RWPE2 (cell line): ENCODE results near the gene ADGRB3.

Source experiments
- ATAC-seq: fragments of 200-7000 bp; cut with Tn5 transposase; 3 replicates; pipeline ENCODE4 v1.9.1; 2021; ENCODE audit warnings: low read depth
- DNase-seq: peaks from one replicate; pipeline ENCODE4 v3.0.0-alpha.2; 2020; ENCODE audit warnings: low spot score
- H3K27ac ChIP-seq: fragments of 450-650 bp; 2 replicates; pipeline ENCODE4 v1.5.1; 2017; ENCODE audit warnings: mild to moderate bottlenecking; ENCODE audit not compliant: poor library complexity, severe bottlenecking
- H3K27me3 ChIP-seq: fragments of 250-450 bp; sonication (Bioruptor Pico); 2 replicates; pipeline ENCODE4 v1.5.1; 2021; ENCODE audit warnings: mild to moderate bottlenecking, moderate library complexity; ENCODE audit not compliant: insufficient read depth, poor library complexity, severe bottlenecking
- H3K36me3 ChIP-seq: fragments of 250-450 bp; sonication (Bioruptor Pico); 2 replicates; pipeline ENCODE4 v1.5.1; 2020; ENCODE audit warnings: low read depth, mild to moderate bottlenecking, moderate library complexity
- H3K4me1 ChIP-seq: fragments of 250-450 bp; sonication (Bioruptor Pico); 2 replicates; pipeline ENCODE4 v1.5.1; 2021; ENCODE audit warnings: mild to moderate bottlenecking, moderate library complexity; ENCODE audit not compliant: insufficient read depth, poor library complexity, severe bottlenecking
- H3K4me3 ChIP-seq: fragments of 250-450 bp; sonication (Bioruptor Pico); 2 replicates; pipeline ENCODE4 v1.5.1; 2021; ENCODE audit warnings: mild to moderate bottlenecking, moderate library complexity; ENCODE audit not compliant: severe bottlenecking
- H3K9me3 ChIP-seq: fragments of 250-450 bp; sonication (Bioruptor Pico); 2 replicates; pipeline ENCODE4 v1.5.1; 2021; ENCODE audit warnings: mild to moderate bottlenecking, moderate library complexity; ENCODE audit not compliant: severe bottlenecking
- TF ChIP-seq, protein P1 (sequence below): fragments of 450-650 bp; IDR thresholded peaks from one replicate; pipeline ENCODE4 v1.5.1; 2017; ENCODE audit warnings: mild to moderate bottlenecking, moderate library complexity; ENCODE audit not compliant: poor library complexity, severe bottlenecking

ADGRB3 gene

GRCh38 chr6:68758559-68758958, 123.5 kb downstream of the ADGRB3 start:
- H3K36me3 ChIP-seq: no peaks in the 10 kb centered on the region
- DNase-seq (no peak), ATAC-seq (no peak)
- no peaks in the 10 kb centered on the region for H3K4me1 ChIP-seq
- TF ChIP-seq, protein P1, sequence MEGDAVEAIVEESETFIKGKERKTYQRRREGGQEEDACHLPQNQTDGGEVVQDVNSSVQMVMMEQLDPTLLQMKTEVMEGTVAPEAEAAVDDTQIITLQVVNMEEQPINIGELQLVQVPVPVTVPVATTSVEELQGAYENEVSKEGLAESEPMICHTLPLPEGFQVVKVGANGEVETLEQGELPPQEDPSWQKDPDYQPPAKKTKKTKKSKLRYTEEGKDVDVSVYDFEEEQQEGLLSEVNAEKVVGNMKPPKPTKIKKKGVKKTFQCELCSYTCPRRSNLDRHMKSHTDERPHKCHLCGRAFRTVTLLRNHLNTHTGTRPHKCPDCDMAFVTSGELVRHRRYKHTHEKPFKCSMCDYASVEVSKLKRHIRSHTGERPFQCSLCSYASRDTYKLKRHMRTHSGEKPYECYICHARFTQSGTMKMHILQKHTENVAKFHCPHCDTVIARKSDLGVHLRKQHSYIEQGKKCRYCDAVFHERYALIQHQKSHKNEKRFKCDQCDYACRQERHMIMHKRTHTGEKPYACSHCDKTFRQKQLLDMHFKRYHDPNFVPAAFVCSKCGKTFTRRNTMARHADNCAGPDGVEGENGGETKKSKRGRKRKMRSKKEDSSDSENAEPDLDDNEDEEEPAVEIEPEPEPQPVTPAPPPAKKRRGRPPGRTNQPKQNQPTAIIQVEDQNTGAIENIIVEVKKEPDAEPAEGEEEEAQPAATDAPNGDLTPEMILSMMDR: no peak
- no peaks in the 10 kb centered on the region for H3K9me3 ChIP-seq
- no peak overlapping the region for H3K27ac ChIP-seq
- no peak overlapping the region for H3K4me3 ChIP-seq
- H3K27me3 ChIP-seq: no peaks in the 10 kb centered on the region

DNA sequence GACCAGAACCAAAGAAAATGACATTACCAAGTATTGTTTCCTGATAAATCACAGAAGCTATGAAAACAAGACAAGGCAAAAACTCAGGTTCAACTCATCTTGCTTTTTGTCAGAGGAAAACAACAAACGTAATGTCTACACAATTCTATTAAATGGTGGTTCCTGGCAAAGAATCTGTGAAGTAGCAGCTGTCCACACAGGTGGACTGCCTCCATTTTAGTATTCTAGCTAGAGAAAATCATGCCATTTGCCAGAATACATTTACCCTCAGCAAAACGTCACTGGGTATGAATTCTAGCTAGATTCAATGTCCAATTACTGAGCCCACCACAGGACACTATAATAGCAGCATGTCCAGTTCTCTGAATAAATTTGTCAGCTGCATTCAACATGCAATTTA, 125.4 kb downstream of the ADGRB3 start:
- DNase-seq: no peak
- TF ChIP-seq, protein P1: no peak
- H3K27me3 ChIP-seq: no peaks in the 10 kb centered on the region
- H3K4me1 ChIP-seq: no peaks in the 10 kb centered on the region
- no peaks in the 10 kb centered on the region for H3K36me3 ChIP-seq
- no peaks in the 10 kb centered on the region for H3K9me3 ChIP-seq
- ATAC-seq: no peak
- no peak overlapping the region for H3K4me3 ChIP-seq
- no peak overlapping the region for H3K27ac ChIP-seq

- no peak overlapping the region for H3K27ac ChIP-seq
- no peak overlapping the region for H3K4me3 ChIP-seq
- DNase-seq (no peak), ATAC-seq (no peak; the same call in 2 of the 3 replicates)
- no peaks in the 10 kb centered on the region for H3K9me3 ChIP-seq
- no peaks in the 10 kb centered on the region for H3K36me3 ChIP-seq
- TF ChIP-seq, protein P1: no peak
- H3K4me1 ChIP-seq: no peaks in the 10 kb centered on the region
- no peaks in the 10 kb centered on the region for H3K27me3 ChIP-seq
Measured at GRCh38 chr6:68760941-68761676, 126.0 kb downstream of the ADGRB3 start.

DNA sequence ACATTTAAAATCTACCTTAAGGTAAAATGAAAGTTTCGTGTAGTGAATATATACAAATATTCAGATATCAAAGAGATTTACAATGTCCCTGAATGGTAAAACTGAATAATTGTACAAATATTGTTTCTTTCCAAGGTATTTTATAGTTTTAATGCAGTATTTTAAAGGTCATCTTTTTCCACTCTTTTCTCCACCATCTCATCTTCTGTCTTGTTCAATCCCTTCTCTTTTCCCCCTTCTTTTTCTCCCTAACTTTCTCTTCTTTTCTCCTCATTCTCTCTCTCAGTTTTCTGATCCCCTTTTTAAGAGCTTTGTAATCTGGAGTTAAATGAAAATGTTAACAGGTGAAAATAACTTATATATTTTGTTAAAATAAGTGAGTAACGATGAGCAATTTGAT, 126.9 kb downstream of the ADGRB3 start:
- peaks cover 3% of the 10 kb centered on the region for H3K27me3 ChIP-seq
- no peaks in the 10 kb centered on the region for H3K36me3 ChIP-seq
- TF ChIP-seq, protein P1: no peak
- H3K9me3 ChIP-seq: no peaks in the 10 kb centered on the region
- no peak overlapping the region for H3K4me3 ChIP-seq
- DNase-seq (no peak), ATAC-seq (no peak)
- no peaks in the 10 kb centered on the region for H3K4me1 ChIP-seq
- H3K27ac ChIP-seq: no peak overlapping the region

- TF ChIP-seq, protein P1: no peak
- no peak for ATAC-seq
- no peaks in the 10 kb centered on the region for H3K9me3 ChIP-seq
Measured at GRCh38 chr6:68771426-68771825, 136.3 kb downstream of the ADGRB3 start.

More at GRCh38 chr6:68771426-68771825, 136.3 kb downstream of the ADGRB3 start:
- H3K4me1 ChIP-seq: no peaks in the 10 kb centered on the region
- no peaks in the 10 kb centered on the region for H3K36me3 ChIP-seq
- DNase-seq: no peak
- no peak overlapping the region for H3K4me3 ChIP-seq
- H3K27me3 ChIP-seq: peaks cover 5% of the 10 kb centered on the region
- H3K27ac ChIP-seq: no peak overlapping the region
